ENCODE measurements around the gene TBC1D22A.

DNA sequence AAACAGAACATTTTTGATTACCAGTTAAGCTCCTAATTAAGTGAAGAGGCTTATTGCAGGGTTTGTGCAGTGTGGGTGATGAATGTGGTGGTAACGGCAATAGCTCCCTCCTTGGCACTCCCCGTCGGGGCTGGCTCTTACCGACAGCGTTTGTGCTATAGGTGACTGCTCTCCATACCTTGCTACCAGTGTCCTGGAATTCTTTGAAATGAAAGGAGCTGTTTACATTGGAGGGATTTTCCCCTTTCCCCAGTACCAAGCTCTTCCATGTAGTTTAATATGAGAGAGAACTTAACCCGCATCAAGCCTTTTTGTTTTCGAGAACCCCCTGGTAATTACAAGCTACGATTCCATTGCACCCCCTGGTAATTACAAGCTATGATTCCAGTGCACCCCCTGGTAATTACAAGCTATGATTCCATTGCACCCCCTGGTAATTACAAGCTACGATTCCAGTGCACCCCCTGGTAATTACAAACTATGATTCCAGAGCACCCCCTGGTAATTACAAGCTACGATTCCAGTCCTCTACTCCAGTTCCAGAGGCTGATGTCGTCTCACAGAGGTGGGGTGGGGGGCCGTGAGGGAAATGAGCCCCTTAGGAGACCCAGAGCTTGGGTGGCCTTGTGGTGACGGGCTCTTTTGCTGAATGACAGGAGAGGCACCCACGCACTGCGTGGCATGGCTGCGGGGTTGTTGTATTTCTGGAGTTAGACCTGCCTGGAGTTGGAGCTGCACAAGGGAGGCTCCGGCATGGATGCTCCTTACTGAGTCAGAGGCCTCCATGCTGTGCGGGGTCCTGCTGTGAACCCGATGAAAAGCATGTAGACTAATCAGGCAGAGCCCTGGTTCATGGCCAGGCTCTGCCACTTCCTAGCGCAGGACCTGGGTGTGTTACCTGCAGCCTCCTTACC is 205.3 kb downstream of the TBC1D22A start:
- TF ChIP-seq, protein P1, sequence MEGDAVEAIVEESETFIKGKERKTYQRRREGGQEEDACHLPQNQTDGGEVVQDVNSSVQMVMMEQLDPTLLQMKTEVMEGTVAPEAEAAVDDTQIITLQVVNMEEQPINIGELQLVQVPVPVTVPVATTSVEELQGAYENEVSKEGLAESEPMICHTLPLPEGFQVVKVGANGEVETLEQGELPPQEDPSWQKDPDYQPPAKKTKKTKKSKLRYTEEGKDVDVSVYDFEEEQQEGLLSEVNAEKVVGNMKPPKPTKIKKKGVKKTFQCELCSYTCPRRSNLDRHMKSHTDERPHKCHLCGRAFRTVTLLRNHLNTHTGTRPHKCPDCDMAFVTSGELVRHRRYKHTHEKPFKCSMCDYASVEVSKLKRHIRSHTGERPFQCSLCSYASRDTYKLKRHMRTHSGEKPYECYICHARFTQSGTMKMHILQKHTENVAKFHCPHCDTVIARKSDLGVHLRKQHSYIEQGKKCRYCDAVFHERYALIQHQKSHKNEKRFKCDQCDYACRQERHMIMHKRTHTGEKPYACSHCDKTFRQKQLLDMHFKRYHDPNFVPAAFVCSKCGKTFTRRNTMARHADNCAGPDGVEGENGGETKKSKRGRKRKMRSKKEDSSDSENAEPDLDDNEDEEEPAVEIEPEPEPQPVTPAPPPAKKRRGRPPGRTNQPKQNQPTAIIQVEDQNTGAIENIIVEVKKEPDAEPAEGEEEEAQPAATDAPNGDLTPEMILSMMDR (IDR thresholded peaks at IDR 0.05), result no peak
- TF ChIP-seq POLR2A (IDR thresholded peaks at IDR 0.05), result no peak
